Dedifferentiated amniotic fluid mesenchymal stem cell (primary cell): ENCODE measurements around the gene SARNP.

Experiments used
- DNase-seq: peaks from one replicate; pipeline ENCODE4 v3.0.0-alpha.2; 2016; ENCODE audit errors: extremely low spot score

SARNP gene

GRCh38 chr12:55711786-55712553 is 105.6 kb downstream of the SARNP start:
- no peak for DNase-seq

GRCh38 chr12:55708695-55709233 is 108.8 kb downstream of the SARNP start:
- DNase-seq = no peak

GRCh38 chr12:55707841-55708694 is 109.5 kb downstream of the SARNP start, which contains the start of gene ITGA7:
Gene ITGA7, minus strand, starts transcription at chr12:55707904. Its CDS starts 222 bp downstream, at chr12:55707682.
- no peak for DNase-seq
